BJ (cell line): ENCODE data around the gene PHKA2. TPM values are rescaled to one million over a fixed set of nuclear protein-coding genes. Genes with fewer than 3 reads are reported as not detected.

Experiments
- CTCF ChIA-PET: fragments of 350-600 bp; formaldehyde crosslinking; extraction: SDS; loops from one replicate; lab custom pipeline; 2021; ENCODE audit warnings: antibody characterized with exemption, inconsistent platforms; lab: Yijun Ruan, JAX
- POLR2A ChIA-PET: fragments of 300-600 bp; sonication (Branson Sonifier 250); formaldehyde crosslinking; extraction: SDS; loops from one replicate; lab custom pipeline; 2021; ENCODE audit warnings: antibody characterized with exemption; lab: Charles Lee
- DNase-seq: peaks from one replicate; pipeline ENCODE4 v3.0.0-alpha.2; 2011; ENCODE audit warnings: low read depth
- H3K27me3 ChIP-seq: 2 replicates; pipeline ENCODE4 v1.6.0; 2011; ENCODE audit warnings: low read length; ENCODE audit not compliant: control insufficient read depth, insufficient read depth
- H3K36me3 ChIP-seq: 2 replicates; pipeline ENCODE4 v1.5.1; 2011; ENCODE audit warnings: low read length; ENCODE audit not compliant: control insufficient read depth, insufficient read depth
- H3K4me3 ChIP-seq: 2 replicates; pipeline ENCODE4 v1.5.1; 2011; ENCODE audit warnings: low read depth, mild to moderate bottlenecking, control low read depth, low read length
- polyA plus RNA-seq: library from polyadenylated mRNA; depleted of rRNA; stranded (reverse); fragments of >200 nt; gene quantifications from 2 replicates; pipeline ENCODE4 v1.2.3, GENCODE V29; 2011
- TF ChIP-seq, protein P1 (sequence below): IDR thresholded peaks from 2 replicates; pipeline ENCODE4 v1.5.1; 2011; ENCODE audit warnings: low read depth, mild to moderate bottlenecking, control low read depth, inconsistent platforms, low read length, moderate library complexity; ENCODE audit not compliant: insufficient read depth

Gene PHKA2
- polyA plus RNA-seq, 1 experiment, result 23.1 TPM

DNA sequence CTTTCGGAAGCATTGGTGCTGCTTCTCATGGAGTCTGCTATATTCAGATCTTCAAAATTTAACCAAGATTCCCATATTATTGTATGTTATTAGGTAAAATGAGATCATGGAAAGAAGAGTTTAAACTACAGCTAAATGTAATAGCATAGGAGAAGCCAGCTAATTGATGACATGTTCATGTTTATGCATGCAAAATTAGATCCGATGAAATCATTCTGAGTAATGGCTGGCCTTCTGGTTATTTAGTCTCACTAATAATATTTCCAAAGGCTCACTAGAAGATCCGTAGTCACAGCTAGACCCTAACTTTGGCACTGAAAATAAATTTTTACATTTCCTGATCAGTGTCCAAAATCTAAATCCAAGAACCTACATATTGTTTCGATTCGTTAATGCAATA lies 19.8 kb upstream of the PHKA2 start:
- POLR2A ChIA-PET, result no interaction called here
- DNase-seq, result no peak
- H3K4me3 ChIP-seq, result no peak overlapping the region
- no peaks in the 10 kb centered on the region for H3K27me3 ChIP-seq
- no peaks in the 10 kb centered on the region for H3K36me3 ChIP-seq
- TF ChIP-seq, protein P1, sequence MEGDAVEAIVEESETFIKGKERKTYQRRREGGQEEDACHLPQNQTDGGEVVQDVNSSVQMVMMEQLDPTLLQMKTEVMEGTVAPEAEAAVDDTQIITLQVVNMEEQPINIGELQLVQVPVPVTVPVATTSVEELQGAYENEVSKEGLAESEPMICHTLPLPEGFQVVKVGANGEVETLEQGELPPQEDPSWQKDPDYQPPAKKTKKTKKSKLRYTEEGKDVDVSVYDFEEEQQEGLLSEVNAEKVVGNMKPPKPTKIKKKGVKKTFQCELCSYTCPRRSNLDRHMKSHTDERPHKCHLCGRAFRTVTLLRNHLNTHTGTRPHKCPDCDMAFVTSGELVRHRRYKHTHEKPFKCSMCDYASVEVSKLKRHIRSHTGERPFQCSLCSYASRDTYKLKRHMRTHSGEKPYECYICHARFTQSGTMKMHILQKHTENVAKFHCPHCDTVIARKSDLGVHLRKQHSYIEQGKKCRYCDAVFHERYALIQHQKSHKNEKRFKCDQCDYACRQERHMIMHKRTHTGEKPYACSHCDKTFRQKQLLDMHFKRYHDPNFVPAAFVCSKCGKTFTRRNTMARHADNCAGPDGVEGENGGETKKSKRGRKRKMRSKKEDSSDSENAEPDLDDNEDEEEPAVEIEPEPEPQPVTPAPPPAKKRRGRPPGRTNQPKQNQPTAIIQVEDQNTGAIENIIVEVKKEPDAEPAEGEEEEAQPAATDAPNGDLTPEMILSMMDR, result no peak
- CTCF ChIA-PET, result interaction anchor here (1.5 kb wide), 1 partner anchor 14 kb away, joined by 3 read pairs; no protein-coding TSS in a partner anchor

DNA sequence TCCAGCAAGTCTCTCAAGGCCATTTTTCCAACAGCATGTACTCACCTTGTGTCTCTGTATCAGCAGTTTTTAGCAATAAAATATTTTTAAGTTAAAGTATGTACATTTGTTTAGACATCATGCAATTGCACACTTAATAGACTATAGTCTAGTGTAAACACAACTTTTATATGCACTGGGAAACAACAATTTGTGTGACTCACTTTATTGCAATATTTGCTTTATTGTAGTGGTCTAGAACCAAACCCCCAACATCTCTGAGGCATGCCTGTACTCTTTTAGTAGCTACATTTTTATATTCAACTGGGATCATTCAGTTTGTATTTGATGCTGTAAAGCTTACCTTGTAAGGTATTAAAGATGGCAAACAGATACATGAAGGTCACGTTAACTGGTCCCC lies 14.7 kb upstream of the PHKA2 start:
- ChIA-PET CTCF (no interaction called here), POLR2A (no interaction called here)
- no peak overlapping the region for H3K4me3 ChIP-seq
- TF ChIP-seq, protein P1, result no peak
- no peaks in the 10 kb centered on the region for H3K36me3 ChIP-seq
- no peaks in the 10 kb centered on the region for H3K27me3 ChIP-seq
- DNase-seq, result no peak

DNA sequence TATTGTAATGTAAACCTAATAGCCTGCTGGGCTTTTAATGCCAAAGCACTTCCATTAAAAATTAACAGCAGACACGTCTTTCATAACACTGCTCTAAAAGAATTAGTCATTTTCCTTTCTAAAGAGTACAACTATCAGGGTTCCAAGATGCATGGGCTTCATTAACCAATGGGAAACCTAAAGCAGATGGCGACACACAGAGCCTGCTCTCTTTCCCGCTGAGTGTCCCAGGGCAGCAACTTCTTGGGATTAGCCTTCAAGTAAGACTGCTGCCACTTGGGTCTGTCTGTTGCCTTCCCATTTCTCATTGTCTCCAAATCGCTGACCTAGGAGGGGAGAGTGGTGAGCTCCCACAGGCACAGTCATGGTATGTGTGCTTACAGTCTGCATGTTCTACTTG lies 14.0 kb upstream of the PHKA2 start:
- DNase-seq, result no peak
- H3K4me3 ChIP-seq, result no peak overlapping the region
- H3K27me3 ChIP-seq, result no peaks in the 10 kb centered on the region
- no peaks in the 10 kb centered on the region for H3K36me3 ChIP-seq
- ChIA-PET POLR2A (no interaction called here), CTCF (no interaction called here)
- TF ChIP-seq, protein P1, result no peak

DNA sequence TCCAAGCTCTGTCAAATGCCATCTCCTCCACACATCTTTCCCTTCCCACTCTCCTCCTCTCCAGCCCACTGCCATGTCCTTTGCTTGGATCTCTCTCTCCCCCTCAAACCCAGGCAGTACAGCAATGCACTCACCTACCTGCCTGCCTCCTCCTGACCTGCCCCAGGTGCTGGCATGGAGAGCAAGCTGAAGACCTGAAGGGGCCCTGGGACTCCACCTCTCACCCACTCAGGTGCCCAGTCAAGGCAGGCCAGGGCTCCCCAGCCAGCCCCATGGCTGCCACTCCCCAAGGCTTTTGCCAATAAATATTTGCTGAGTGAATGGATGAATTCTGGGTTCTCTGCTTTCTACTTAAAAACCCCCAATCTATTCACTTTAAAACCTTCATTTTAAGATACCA lies 12.6 kb upstream of the PHKA2 start:
- TF ChIP-seq, protein P1, result no peak
- CTCF ChIA-PET, result interaction anchor here (0.7 kb wide), 1 partner anchor 11 kb away, joined by 3 read pairs; no protein-coding TSS in a partner anchor
- DNase-seq, result no peak
- Histone ChIP-seq H3K27me3 (no peaks in the 10 kb centered on the region), H3K36me3 (no peaks in the 10 kb centered on the region), H3K4me3 (no peak overlapping the region)
- POLR2A ChIA-PET, result no interaction called here

DNA sequence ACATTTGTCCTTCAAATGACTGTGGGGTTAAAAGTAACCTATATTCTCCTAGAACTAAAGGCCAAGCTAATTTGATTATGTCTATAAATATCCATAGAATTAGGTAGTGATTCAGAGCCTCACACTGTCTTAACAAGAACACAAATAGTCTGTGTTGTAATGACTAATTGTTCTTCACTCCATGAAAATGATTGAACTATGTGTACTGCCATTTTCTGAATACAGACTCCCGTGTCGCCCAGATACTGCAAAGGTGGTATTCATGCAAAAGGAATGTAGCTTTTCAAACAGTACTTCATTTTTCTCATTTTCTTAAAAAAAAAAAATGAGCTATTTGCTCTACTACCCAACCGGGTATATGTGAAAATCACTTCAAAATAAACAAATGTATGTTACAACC lies 11.3 kb upstream of the PHKA2 start:
- no peak for DNase-seq
- H3K4me3 ChIP-seq, result no peak overlapping the region
- H3K27me3 ChIP-seq, result no peaks in the 10 kb centered on the region
- no peaks in the 10 kb centered on the region for H3K36me3 ChIP-seq
- ChIA-PET POLR2A (interaction anchor here (0.7 kb wide), 2 partner anchors 16 to 24 kb away, joined by 5 read pairs; no protein-coding TSS in a partner anchor), CTCF (interaction anchor here (1.0 kb wide), 1 partner anchor 14 kb away, joined by 3 read pairs; no protein-coding TSS in a partner anchor)
- TF ChIP-seq, protein P1, result no peak
